Astrocyte (in vitro differentiated cells and primary cell): ENCODE results near the gene ZNF485. TPM values are rescaled to one million over a fixed set of nuclear protein-coding genes. Genes with fewer than 3 reads are reported as not detected.

Source experiments
- DNase-seq: peaks from one replicate; pipeline ENCODE4 v3.0.0-alpha.2; 2010; ENCODE audit warnings: low read depth
- FAIRE-seq: peaks from 2 replicates; lab custom pipeline; 2011; peaks lifted over from hg19 to GRCh38; lab: Jason Lieb, UNC
- H2AFZ ChIP-seq: 2 replicates; pipeline ENCODE4 v1.6.0; 2012; ENCODE audit warnings: low read depth, low read length, inconsistent platforms
- H3K27ac ChIP-seq: 2 replicates; pipeline ENCODE4 v1.5.1; 2011; ENCODE audit warnings: low read depth, low read length, inconsistent platforms
- H3K27me3 ChIP-seq: 2 replicates; pipeline ENCODE4 v1.6.0; 2011; ENCODE audit warnings: low read length, inconsistent platforms; ENCODE audit not compliant: insufficient read depth
- H3K36me3 ChIP-seq: 2 replicates; pipeline ENCODE4 v1.5.1; 2011; ENCODE audit warnings: low read length, inconsistent platforms; ENCODE audit not compliant: insufficient read depth
- H3K4me1 ChIP-seq: 2 replicates; pipeline ENCODE4 v1.5.1; 2011; ENCODE audit warnings: low read length, inconsistent platforms; ENCODE audit not compliant: insufficient read depth
- H3K4me2 ChIP-seq: 2 replicates; pipeline ENCODE4 v1.6.0; 2012; ENCODE audit warnings: low read length, inconsistent platforms
- H3K4me3 ChIP-seq: 2 replicates; pipeline ENCODE4 v1.5.1; 2011; ENCODE audit warnings: low read depth, mild to moderate bottlenecking, low read length, inconsistent platforms; ENCODE audit not compliant: insufficient read depth
- H3K79me2 ChIP-seq: 2 replicates; pipeline ENCODE4 v1.6.0; 2012; ENCODE audit warnings: mild to moderate bottlenecking, low read length, inconsistent platforms; ENCODE audit not compliant: insufficient read depth
- H3K9ac ChIP-seq: 2 replicates; pipeline ENCODE4 v1.6.0; 2012; ENCODE audit warnings: mild to moderate bottlenecking, low read length, inconsistent platforms
- H3K9me3 ChIP-seq: 2 replicates; pipeline ENCODE4 v1.5.1; 2012; ENCODE audit warnings: low read depth, mild to moderate bottlenecking, low read length, inconsistent platforms; ENCODE audit not compliant: insufficient read depth
- H4K20me1 ChIP-seq: 2 replicates; pipeline ENCODE4 v1.6.0; 2012; ENCODE audit warnings: low read length, inconsistent platforms; ENCODE audit not compliant: insufficient read depth
- H3K27ac Mint-ChIP-seq: one replicate; pipeline ENCODE4 v1.8.0; 2021; ENCODE audit warnings: mild to moderate bottlenecking, mixed read lengths; ENCODE audit not compliant: unreplicated experiment
- H3K27me3 Mint-ChIP-seq: one replicate; pipeline ENCODE4 v1.8.0; 2021; ENCODE audit warnings: low read depth, mixed read lengths; ENCODE audit not compliant: unreplicated experiment
- H3K36me3 Mint-ChIP-seq: one replicate; pipeline ENCODE4 v1.8.0; 2021; ENCODE audit warnings: low read depth, mixed read lengths; ENCODE audit not compliant: unreplicated experiment
- H3K4me1 Mint-ChIP-seq: one replicate; pipeline ENCODE4 v1.8.0; 2021; ENCODE audit warnings: low read depth, mixed read lengths; ENCODE audit not compliant: unreplicated experiment
- H3K4me3 Mint-ChIP-seq: one replicate; pipeline ENCODE4 v1.8.0; 2021; ENCODE audit warnings: mild to moderate bottlenecking, moderate library complexity, mixed read lengths; ENCODE audit not compliant: unreplicated experiment
- H3K9me3 Mint-ChIP-seq: one replicate; pipeline ENCODE4 v1.8.0; 2021; ENCODE audit warnings: mild to moderate bottlenecking, mixed read lengths; ENCODE audit not compliant: unreplicated experiment
- EZH2 ChIP-seq: IDR thresholded peaks from 2 replicates; pipeline ENCODE4 v1.6.1; 2012; ENCODE audit warnings: mild to moderate bottlenecking, low read length, inconsistent platforms; ENCODE audit not compliant: insufficient read depth
- total RNA-seq: library from RNA; stranded (reverse); gene quantifications from 2 replicates; pipeline ENCODE4 v1.2.1, GENCODE V29; 2021
- TF ChIP-seq, protein P1 (sequence below): IDR thresholded peaks from 2 replicates; pipeline ENCODE4 v1.5.1; 2011; ENCODE audit warnings: low read depth, mild to moderate bottlenecking, inconsistent platforms, low read length, moderate library complexity; ENCODE audit not compliant: insufficient read depth

Gene ZNF485
- total RNA-seq, 1 donor from 2014 or later: 4.3 TPM

DNA sequence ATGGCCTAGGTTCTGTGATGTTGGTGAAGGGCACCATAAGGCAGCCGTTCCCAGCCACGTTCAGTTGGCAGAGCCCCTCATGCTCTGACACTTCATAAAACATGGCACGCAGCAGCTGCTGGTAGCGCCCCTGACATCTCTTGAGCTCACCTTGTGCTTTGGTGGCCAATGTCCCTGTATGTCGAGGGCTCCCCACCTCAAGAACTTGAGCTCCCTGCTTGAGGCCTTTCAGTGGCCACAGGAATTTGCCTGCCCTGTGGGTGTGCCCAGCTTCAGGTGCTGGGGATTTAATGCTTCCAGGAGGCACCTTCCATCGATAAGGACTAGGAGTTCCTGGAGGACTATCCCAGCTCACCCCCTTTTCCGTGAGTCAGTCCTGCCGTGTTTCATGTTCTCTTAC is 52.0 kb downstream of the ZNF485 start:
- Mint-ChIP-seq H3K27ac (no peak overlapping the region), H3K36me3 (no peaks in the 10 kb centered on the region), H3K4me1 (peaks cover 6% of the 10 kb centered on the region), H3K9me3 (peaks cover 4% of the 10 kb centered on the region), H3K27me3 (no peaks in the 10 kb centered on the region), H3K4me3 (no peak overlapping the region)
- no peak for TF ChIP-seq EZH2
- TF ChIP-seq, protein P1, sequence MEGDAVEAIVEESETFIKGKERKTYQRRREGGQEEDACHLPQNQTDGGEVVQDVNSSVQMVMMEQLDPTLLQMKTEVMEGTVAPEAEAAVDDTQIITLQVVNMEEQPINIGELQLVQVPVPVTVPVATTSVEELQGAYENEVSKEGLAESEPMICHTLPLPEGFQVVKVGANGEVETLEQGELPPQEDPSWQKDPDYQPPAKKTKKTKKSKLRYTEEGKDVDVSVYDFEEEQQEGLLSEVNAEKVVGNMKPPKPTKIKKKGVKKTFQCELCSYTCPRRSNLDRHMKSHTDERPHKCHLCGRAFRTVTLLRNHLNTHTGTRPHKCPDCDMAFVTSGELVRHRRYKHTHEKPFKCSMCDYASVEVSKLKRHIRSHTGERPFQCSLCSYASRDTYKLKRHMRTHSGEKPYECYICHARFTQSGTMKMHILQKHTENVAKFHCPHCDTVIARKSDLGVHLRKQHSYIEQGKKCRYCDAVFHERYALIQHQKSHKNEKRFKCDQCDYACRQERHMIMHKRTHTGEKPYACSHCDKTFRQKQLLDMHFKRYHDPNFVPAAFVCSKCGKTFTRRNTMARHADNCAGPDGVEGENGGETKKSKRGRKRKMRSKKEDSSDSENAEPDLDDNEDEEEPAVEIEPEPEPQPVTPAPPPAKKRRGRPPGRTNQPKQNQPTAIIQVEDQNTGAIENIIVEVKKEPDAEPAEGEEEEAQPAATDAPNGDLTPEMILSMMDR: no peak
- no peak overlapping the region for H3K4me3 ChIP-seq
- no peaks in the 10 kb centered on the region for H4K20me1 ChIP-seq
- DNase-seq: no peak
- no peak overlapping the region for H3K27ac ChIP-seq
- no peak for FAIRE-seq
- no peak overlapping the region for H3K4me2 ChIP-seq
- peaks cover 2% of the 10 kb centered on the region for H3K9me3 ChIP-seq
- no peaks in the 10 kb centered on the region for H3K27me3 ChIP-seq
- no peak overlapping the region for H2AFZ ChIP-seq
- no peaks in the 10 kb centered on the region for H3K79me2 ChIP-seq
- no peaks in the 10 kb centered on the region for H3K36me3 ChIP-seq
- H3K4me1 ChIP-seq: no peaks in the 10 kb centered on the region
- no peak overlapping the region for H3K9ac ChIP-seq

DNA sequence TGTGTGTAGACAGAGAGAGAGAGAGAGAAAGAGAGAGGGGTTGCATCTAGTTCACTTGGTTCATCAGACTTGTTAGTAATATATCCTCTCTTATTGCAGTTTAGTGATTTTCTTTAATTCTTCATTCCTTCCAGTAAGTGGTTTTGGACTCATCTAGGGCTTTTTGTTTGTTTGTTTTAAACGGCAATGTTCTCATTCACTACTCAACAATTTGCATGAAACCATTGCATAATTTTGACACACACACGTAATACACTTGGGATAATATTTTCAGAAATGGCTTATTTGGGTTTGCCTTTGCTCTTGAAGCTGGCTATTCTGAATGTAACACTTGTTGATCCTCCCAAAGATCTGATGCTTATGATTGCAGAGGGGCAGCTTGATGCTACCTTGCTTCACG is 58.8 kb downstream of the ZNF485 start:
- Mint-ChIP-seq H3K27me3 (peaks cover 19% of the 10 kb centered on the region), H3K9me3 (peaks cover 2% of the 10 kb centered on the region), H3K27ac (no peak overlapping the region), H3K4me3 (no peak overlapping the region), H3K36me3 (peaks cover 1% of the 10 kb centered on the region), H3K4me1 (no peaks in the 10 kb centered on the region)
- Histone ChIP-seq H4K20me1 (no peaks in the 10 kb centered on the region), H3K4me2 (no peak overlapping the region), H3K4me3 (no peak overlapping the region), H2AFZ (no peak overlapping the region), H3K9me3 (peaks cover 2% of the 10 kb centered on the region), H3K9ac (no peak overlapping the region), H3K27ac (no peak overlapping the region), H3K27me3 (no peaks in the 10 kb centered on the region), H3K79me2 (no peaks in the 10 kb centered on the region), H3K4me1 (peaks cover 7% of the 10 kb centered on the region), H3K36me3 (no peaks in the 10 kb centered on the region)
- TF ChIP-seq, protein P1: no peak
- no peak for TF ChIP-seq EZH2
- no peak for DNase-seq
- FAIRE-seq: no peak

DNA sequence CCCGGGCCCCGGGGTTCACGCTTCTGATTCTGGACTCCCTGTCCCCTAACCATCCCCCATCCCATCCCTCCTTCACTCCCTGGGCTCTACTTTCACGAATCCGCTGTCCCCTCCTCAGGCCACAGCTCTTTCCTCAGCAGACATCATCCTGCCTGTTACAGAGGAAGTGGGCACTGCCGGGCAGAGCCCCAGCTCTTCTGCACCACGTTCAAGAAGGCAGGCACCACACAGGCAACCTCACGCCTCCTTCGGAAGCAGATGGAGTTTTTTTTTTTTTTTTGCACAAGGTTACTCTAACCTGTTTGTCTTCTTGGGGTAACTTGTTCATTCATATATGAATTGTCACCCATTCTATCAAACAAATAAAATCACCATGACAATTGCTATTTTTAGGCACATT is 60.3 kb downstream of the ZNF485 start:
- Mint-ChIP-seq H3K36me3 (peaks cover 1% of the 10 kb centered on the region), H3K27ac (no peak overlapping the region), H3K4me3 (no peak overlapping the region), H3K4me1 (no peaks in the 10 kb centered on the region), H3K9me3 (peaks cover 2% of the 10 kb centered on the region), H3K27me3 (peaks cover 27% of the 10 kb centered on the region)
- Histone ChIP-seq H3K27ac (no peak overlapping the region), H3K4me2 (no peak overlapping the region), H4K20me1 (no peaks in the 10 kb centered on the region), H3K79me2 (no peaks in the 10 kb centered on the region), H3K27me3 (no peaks in the 10 kb centered on the region), H3K9ac (no peak overlapping the region), H2AFZ (no peak overlapping the region), H3K9me3 (peaks cover 2% of the 10 kb centered on the region), H3K4me3 (no peak overlapping the region), H3K4me1 (peaks cover 7% of the 10 kb centered on the region), H3K36me3 (no peaks in the 10 kb centered on the region)
- FAIRE-seq: no peak
- DNase-seq: no peak
- TF ChIP-seq, protein P1: no peak
- no peak for TF ChIP-seq EZH2
